Breast epithelium (tissue), 4 donors: ENCODE results near the gene PLEKHM3. TPM values are rescaled to one million over a fixed set of nuclear protein-coding genes. Genes with fewer than 3 reads are reported as not detected.

Source experiments
- DNase-seq, 2 donors: peaks; one replicate each; pipeline ENCODE4 v3.0.0-alpha.2; 2019; ENCODE audit warnings: low spot score in 2 of 2
- H3K27ac ChIP-seq, 2 donors: fragments of 200-600 bp; sonication (generic) in 1 of 2; one replicate each; pipeline ENCODE4 v1.5.1; 2016 to 2019; ENCODE audit warnings: mild to moderate bottlenecking in 1 of 2
- H3K27me3 ChIP-seq, 2 donors: fragments of 200-600 bp; sonication (generic) in 1 of 2; one replicate each; pipeline versions ENCODE4 v1.5.1 to v1.6.0; 2017 to 2019; ENCODE audit warnings: control low read depth in 1 of 2, mild to moderate bottlenecking in 1 of 2
- H3K36me3 ChIP-seq: fragments of 200-600 bp; one replicate; pipeline ENCODE4 v1.5.1; 2019
- H3K4me1 ChIP-seq, 2 donors: fragments of 200-600 bp; sonication (generic); one replicate each; pipeline ENCODE4 v1.5.1; 2016 to 2019; ENCODE audit warnings: control low read depth in 1 of 2
- H3K4me3 ChIP-seq, 3 donors: fragments of 200-600 bp; sonication (generic); 1 replicate in 2 of 3; 2 replicates in 1 of 3; pipeline ENCODE4 v1.5.1; 2016 to 2019; ENCODE audit warnings: mild to moderate bottlenecking in 3 of 3, moderate library complexity in 2 of 3
- H3K9me3 ChIP-seq, 2 donors: fragments of 200-600 bp; sonication (generic) in 1 of 2; one replicate each; pipeline ENCODE4 v1.5.1; 2016 to 2019; ENCODE audit warnings: control low read depth in 1 of 2
- CTCF ChIP-seq, 3 donors: fragments of 450-650 bp; IDR thresholded peaks; one replicate each; pipeline ENCODE4 v1.5.1; 2016 to 2017; ENCODE audit warnings: antibody characterized with exemption in 3 of 3, mild to moderate bottlenecking in 3 of 3, moderate library complexity in 3 of 3
- POLR2A ChIP-seq: fragments of 450-650 bp; IDR thresholded peaks from one replicate; pipeline ENCODE4 v1.6.1; 2016; ENCODE audit warnings: antibody characterized with exemption, mild to moderate bottlenecking, moderate library complexity
- POLR2AphosphoS5 ChIP-seq, 3 donors: sonication (generic); formaldehyde crosslinking; IDR thresholded peaks; one replicate each; pipeline ENCODE4 v1.6.1; 2017; ENCODE audit warnings: antibody characterized with exemption in 3 of 3
- intact Hi-C: fragments of 100-400 bp; cut with DNase I; formaldehyde crosslinking; loops from one replicate; pipeline ENCODE4 v1.15.1; 2023; ENCODE audit warnings: low total_unique reads
- total RNA-seq, 3 donors: library from RNA; depleted of rRNA; stranded (reverse); fragments of >200 nt; gene quantifications; one replicate each; pipeline ENCODE4 v1.1.0, GENCODE V29; 2016

The PLEKHM3 gene
- total RNA-seq, 3 donors from 2014 or later: 24.3 to 35.0 (median 29.0) TPM

DNA sequence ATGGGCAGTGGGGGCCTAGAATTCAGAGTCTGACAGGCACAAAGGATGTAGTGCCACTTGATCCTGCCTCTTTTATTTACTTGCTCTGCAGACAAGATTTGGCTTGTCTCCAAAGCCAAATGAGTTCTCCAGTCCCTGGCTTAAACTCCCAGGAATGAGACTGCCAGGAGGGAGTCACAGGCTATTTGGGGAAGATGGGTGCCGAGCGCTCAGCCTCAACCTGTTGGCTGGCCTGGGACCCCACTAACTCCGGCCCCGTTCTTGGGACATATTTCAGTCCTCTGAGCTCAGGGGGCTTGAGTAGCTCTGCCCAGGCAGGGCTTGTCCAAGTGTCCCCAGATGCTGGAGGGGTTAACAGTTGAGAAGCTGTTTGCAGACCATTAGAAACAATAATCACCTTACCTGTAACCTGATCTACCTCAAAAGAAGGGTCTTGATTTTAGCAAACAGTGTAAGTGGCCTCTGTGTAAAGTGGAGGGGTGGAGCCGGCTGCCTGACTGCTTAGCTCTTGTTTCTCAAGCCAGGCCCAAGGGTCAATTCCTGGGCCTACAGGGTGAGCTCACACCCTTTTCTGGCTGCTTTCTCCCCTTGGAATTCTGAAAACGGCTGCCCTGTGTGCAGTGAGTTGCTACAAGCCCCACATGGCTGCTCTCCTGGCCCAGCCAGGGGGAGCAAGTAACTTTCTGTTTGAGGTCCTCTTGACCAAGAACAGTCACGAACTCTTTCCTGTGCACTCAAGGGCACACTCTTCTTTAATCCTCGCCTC lies 228.6 kb downstream of the PLEKHM3 start:
- TF ChIP-seq POLR2AphosphoS5 (IDR thresholded peaks at IDR 0.05) (no peak), CTCF (IDR thresholded peaks at IDR 0.05) (no peak)
- intact Hi-C loops: no loop called here
- H3K4me3 ChIP-seq: no peak overlapping the region
- no peak overlapping the region for H3K27ac ChIP-seq
- no peaks in the 10 kb centered on the region for H3K27me3 ChIP-seq
- no peak for DNase-seq
- no peaks in the 10 kb centered on the region for H3K9me3 ChIP-seq
- no peaks in the 10 kb centered on the region for H3K4me1 ChIP-seq
- H3K36me3 ChIP-seq: no peaks in the 10 kb centered on the region

DNA sequence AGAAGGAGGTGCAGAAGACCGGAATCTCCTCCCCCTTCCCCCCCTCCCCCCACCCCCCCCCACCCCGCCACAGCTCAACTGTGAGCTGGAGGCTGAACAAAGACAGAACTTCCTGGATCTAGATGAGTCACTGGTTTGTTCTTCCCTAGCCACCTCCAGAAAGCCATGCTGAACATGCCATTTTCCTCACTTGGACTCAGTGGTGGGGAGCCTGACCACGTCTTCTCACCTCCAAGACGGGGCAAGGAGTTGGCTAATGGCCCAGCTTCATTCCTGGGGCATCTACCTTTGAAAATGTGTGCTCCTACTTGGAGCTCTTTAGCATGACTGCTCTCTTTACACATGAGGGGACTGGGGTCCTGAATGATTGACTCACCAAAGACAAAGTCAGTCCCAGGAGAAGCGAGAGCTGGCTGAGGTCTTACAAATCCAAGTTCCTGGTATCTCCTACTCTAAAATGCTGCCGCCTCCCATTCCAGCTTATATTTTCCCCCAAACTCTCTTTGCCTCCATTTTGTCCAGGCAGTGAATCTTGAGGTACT lies 233.0 kb downstream of the PLEKHM3 start:
- no peaks in the 10 kb centered on the region for H3K36me3 ChIP-seq
- H3K4me3 ChIP-seq: no peak overlapping the region
- no peaks in the 10 kb centered on the region for H3K4me1 ChIP-seq
- no peaks in the 10 kb centered on the region for H3K27me3 ChIP-seq
- DNase-seq: no peak
- no peak overlapping the region for H3K27ac ChIP-seq
- intact Hi-C loops: no loop called here
- TF ChIP-seq POLR2AphosphoS5 (IDR thresholded peaks at IDR 0.05): no peak
- no peak for TF ChIP-seq CTCF (IDR thresholded peaks at IDR 0.05)
- TF ChIP-seq POLR2A: no peak
- no peaks in the 10 kb centered on the region for H3K9me3 ChIP-seq

GRCh38 chr2:207791579-207792243 lies 233.6 kb downstream of the PLEKHM3 start:
- intact Hi-C loops: no loop called here
- H3K9me3 ChIP-seq: no peaks in the 10 kb centered on the region
- DNase-seq: no peak
- no peaks in the 10 kb centered on the region for H3K27me3 ChIP-seq
- TF ChIP-seq POLR2AphosphoS5 (IDR thresholded peaks at IDR 0.05) (no peak), CTCF (IDR thresholded peaks at IDR 0.05) (no peak), POLR2A (no peak)
- H3K36me3 ChIP-seq: no peaks in the 10 kb centered on the region
- H3K4me1 ChIP-seq: no peaks in the 10 kb centered on the region
- H3K27ac ChIP-seq: no peak overlapping the region
- no peak overlapping the region for H3K4me3 ChIP-seq

GRCh38 chr2:207790898-207791297 lies 234.4 kb downstream of the PLEKHM3 start:
- no peak overlapping the region for H3K4me3 ChIP-seq
- intact Hi-C loops: no loop called here
- no peaks in the 10 kb centered on the region for H3K9me3 ChIP-seq
- H3K4me1 ChIP-seq: no peaks in the 10 kb centered on the region
- no peaks in the 10 kb centered on the region for H3K36me3 ChIP-seq
- TF ChIP-seq CTCF (IDR thresholded peaks at IDR 0.05): no peak
- TF ChIP-seq POLR2A: no peak
- TF ChIP-seq POLR2AphosphoS5 (IDR thresholded peaks at IDR 0.05): no peak
- no peak for DNase-seq
- no peaks in the 10 kb centered on the region for H3K27me3 ChIP-seq
- H3K27ac ChIP-seq: no peak overlapping the region

GRCh38 chr2:207787800-207788199 lies 237.5 kb downstream of the PLEKHM3 start:
- intact Hi-C loops: no loop called here
- Histone ChIP-seq H3K36me3 (no peaks in the 10 kb centered on the region), H3K4me3 (no peak overlapping the region), H3K9me3 (no peaks in the 10 kb centered on the region), H3K4me1 (no peaks in the 10 kb centered on the region), H3K27me3 (no peaks in the 10 kb centered on the region), H3K27ac (no peak overlapping the region)
- DNase-seq: no peak
- TF ChIP-seq POLR2A (no peak), CTCF (IDR thresholded peaks at IDR 0.05) (no peak), POLR2AphosphoS5 (IDR thresholded peaks at IDR 0.05) (no peak)
